ENCODE results near the gene ETV6.

DNA sequence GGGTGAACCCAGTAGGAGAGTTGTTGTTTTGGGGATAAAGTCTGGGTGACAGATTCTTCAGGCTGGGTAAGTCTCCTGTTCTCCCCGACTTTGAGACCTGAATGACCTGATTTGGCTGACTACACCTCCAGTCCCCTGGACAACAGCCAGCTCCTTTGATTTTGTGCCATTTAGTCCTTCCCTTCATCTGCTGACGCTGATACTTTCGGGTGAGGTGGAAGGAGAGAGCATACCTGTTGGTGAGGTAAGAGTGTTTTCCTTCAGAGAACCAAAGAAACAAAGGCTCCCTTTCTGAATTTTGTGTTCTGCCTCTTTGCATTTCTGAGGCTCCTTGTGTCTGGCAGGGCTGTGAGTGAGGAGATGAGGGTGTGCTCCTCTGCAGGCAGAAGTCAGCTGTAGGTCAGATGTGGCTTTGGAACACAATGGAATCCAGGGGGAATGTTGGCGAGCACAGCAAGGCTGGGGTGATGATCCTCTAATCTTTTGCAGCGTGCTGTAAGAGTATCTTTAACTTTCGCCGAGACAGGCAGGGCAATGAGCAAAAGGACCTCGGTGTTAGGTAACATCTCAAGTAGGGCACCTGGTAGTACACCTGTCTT lies 12.1 kb downstream of the ETV6 start:
- TF ChIP-seq HDAC2 (IDR thresholded peaks at IDR 0.05) (no peak), SMC3 (conservative IDR thresholded peaks at IDR 0.05; ENCODE audit: insufficient read depth, low read depth, low read length) (no peak), TARDBP (IDR thresholded peaks at IDR 0.05) (no peak), PYGO2 (tag; IDR thresholded peaks at IDR 0.05) (no peak), HDAC6 (IDR thresholded peaks at IDR 0.05; ENCODE audit: low read depth, low read length) (no peak), ETS1 (conservative IDR thresholded peaks at IDR 0.05; ENCODE audit: control insufficient read depth, low read depth, low read length) (no peak), MAFK (IDR thresholded peaks at IDR 0.05; ENCODE audit: low read length) (no peak), ZNF644 (tag; IDR thresholded peaks at IDR 0.05; ENCODE audit: low read depth) (no peak), YBX1 (IDR thresholded peaks at IDR 0.05) (no peak), HMG20A (CRISPR knock-in tag; conservative IDR thresholded peaks at IDR 0.05) (no peak), POLR2A (conservative IDR thresholded peaks at IDR 0.05) (no peak)
